Gastroesophageal sphincter (tissue), 4 donors: Measurements from ENCODE around the gene KCTD8. TPM values are rescaled to one million over a fixed set of nuclear protein-coding genes. Genes with fewer than 3 reads are reported as not detected.

Experiments used
- ATAC-seq: fragments of 150-250 bp; one replicate; pipeline ENCODE4 v1.9.1; 2016; ENCODE audit warnings: mild to moderate bottlenecking, moderate library complexity
- H3K27ac ChIP-seq, 4 donors: fragments of 200-600 bp; sonication (generic) in 3 of 4; 1 replicate in 3 of 4; 2 replicates in 1 of 4; pipeline ENCODE4 v1.5.1; 2016 to 2019
- H3K27me3 ChIP-seq: fragments of 200-600 bp; sonication (generic); one replicate; pipeline ENCODE4 v1.5.1; 2019
- H3K36me3 ChIP-seq, 2 donors: fragments of 200-600 bp; sonication (generic); one replicate each; pipeline ENCODE4 v1.5.1; 2019; ENCODE audit warnings: control low read depth in 1 of 2
- H3K4me1 ChIP-seq, 3 donors: fragments of 200-600 bp; sonication (generic); 1 replicate in 2 of 3; 2 replicates in 1 of 3; pipeline ENCODE4 v1.5.1; 2016 to 2019; ENCODE audit warnings: control low read depth in 2 of 3
- H3K4me3 ChIP-seq, 2 donors: fragments of 200-600 bp; sonication (generic); one replicate each; pipeline ENCODE4 v1.5.1; 2019; ENCODE audit warnings: mild to moderate bottlenecking in 1 of 2, moderate library complexity in 1 of 2
- H3K9me3 ChIP-seq, 3 donors: fragments of 200-600 bp; sonication (generic); one replicate each; pipeline ENCODE4 v1.5.1; 2017 to 2019; ENCODE audit warnings: control low read depth in 2 of 3
- CTCF ChIP-seq, 4 experiments: fragments of 200-600 bp in 2 of 4; fragments of 450-650 bp in 2 of 4; sonication (generic) in 1 of 4; IDR thresholded peaks; one replicate each; pipeline ENCODE4 v1.5.1; 2017 to 2019; ENCODE audit warnings: antibody characterized with exemption in 4 of 4, mild to moderate bottlenecking in 2 of 4, moderate library complexity in 2 of 4
- EP300 ChIP-seq: sonication (generic); formaldehyde crosslinking; IDR thresholded peaks from one replicate; pipeline ENCODE4 v1.6.1; 2017; ENCODE audit warnings: antibody characterized with exemption, mild to moderate bottlenecking
- POLR2A ChIP-seq, 2 donors: fragments of 450-650 bp; IDR thresholded peaks; one replicate each; pipeline ENCODE4 v1.6.1; 2017; ENCODE audit warnings: antibody characterized with exemption in 2 of 2, mild to moderate bottlenecking in 2 of 2, moderate library complexity in 1 of 2
- POLR2AphosphoS5 ChIP-seq: sonication (generic); formaldehyde crosslinking; IDR thresholded peaks from one replicate; pipeline ENCODE4 v1.6.1; 2017; ENCODE audit warnings: antibody characterized with exemption
- WGBS, 2 donors: methylation state at CpG; one replicate each; pipeline ENCODE4 v1.1.5; 2018; ENCODE audit warnings: low coverage in 1 of 2; 5-methylcytosine and 5-hydroxymethylcytosine counted together
- total RNA-seq, 4 donors: library from RNA; depleted of rRNA; stranded (reverse); fragments of >200 nt; gene quantifications; one replicate each; pipeline ENCODE4 v1.1.0, GENCODE V29; 2016

The KCTD8 gene
- 1 to 10 TPM in 3 of 4 donors, under 1 TPM in 1; 0.89 to 4.4 (median 2.4) TPM for total RNA-seq

DNA sequence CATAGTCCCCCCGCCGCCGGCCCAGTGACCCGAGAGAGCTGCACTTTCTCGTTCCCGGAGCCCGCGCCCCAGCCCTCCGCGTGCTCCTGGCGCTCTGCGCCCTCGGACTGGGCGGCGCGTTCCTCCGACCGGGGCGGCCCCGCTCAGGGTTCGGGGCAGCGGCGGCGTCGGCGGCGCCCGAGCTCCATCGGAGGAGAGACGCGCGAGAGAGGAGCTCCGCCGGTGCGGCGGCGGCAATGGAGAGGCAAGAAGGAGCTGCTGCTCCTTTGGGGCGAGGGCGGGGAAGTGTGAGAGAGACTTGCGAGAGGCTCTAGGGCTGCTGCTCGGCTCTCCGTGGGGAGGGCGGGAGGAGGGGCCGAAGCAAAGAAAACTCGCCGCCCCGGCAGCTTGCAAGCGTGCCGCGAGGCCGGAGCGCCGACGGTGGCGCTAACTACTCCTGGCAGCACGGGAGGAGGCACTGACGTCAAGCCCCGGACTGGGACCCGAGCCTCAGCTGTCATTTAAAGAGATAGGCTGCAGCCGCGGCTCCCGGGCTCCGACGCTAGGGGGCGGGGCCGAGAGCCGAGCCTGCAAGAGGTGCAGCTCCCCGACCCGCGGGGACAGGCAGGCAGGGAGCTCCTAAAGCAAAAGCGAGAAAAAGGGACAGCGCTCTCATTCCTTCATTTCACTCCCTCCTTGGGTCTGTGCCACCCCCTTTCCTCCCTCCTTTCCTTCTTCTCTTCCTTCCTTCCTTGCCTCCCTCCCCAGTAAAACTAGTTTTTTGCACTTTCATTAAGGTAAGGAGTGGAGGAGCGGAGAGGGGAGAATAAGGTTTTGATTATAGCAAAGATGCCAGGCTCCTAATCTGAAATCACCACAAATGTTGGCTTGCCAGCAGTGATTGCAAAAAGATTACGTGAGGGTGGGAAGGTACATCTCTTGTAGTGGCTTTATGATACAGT is at the start of gene KCTD8:
Gene KCTD8, minus strand, starts transcription at position 289 of the 941 bp plus-strand sequence.
- peaks cover 44% of the 10 kb centered on the region for H3K27me3 ChIP-seq
- peak; percentile 96 for ATAC-seq
- no peaks in the 10 kb centered on the region for H3K9me3 ChIP-seq
- peak within 1 kb of the TSS; percentile 47 to 64 for H3K4me3 ChIP-seq
- TF ChIP-seq POLR2A (IDR thresholded peaks at IDR 0.05), result peak; percentile 40 to 69
- TF ChIP-seq CTCF (IDR thresholded peaks at IDR 0.05), result peak; percentile 22 to 84 (median 50)
- TF ChIP-seq EP300, result no peak
- TF ChIP-seq POLR2AphosphoS5, result peak; percentile 50
- H3K27ac ChIP-seq, result peak within 1 kb of the TSS; percentile 66 to 92 (median 83)
- WGBS, 2 donors, result 0 to 2% methylated on average over 10 to 11 of the region's 74 CpGs
- H3K36me3 ChIP-seq, result no peaks in the 10 kb centered on the region
- peaks cover 0 to 38% (median 0%) of the 10 kb centered on the region in 3 donors for H3K4me1 ChIP-seq

- no peak for ATAC-seq
- TF ChIP-seq POLR2AphosphoS5, result no peak
- no peak for TF ChIP-seq EP300
- TF ChIP-seq POLR2A (IDR thresholded peaks at IDR 0.05), result no peak
- TF ChIP-seq CTCF (IDR thresholded peaks at IDR 0.05), result no peak
- Histone ChIP-seq H3K4me1 (no peaks in the 10 kb centered on the region), H3K27ac (no peak overlapping the region), H3K9me3 (no peaks in the 10 kb centered on the region), H3K4me3 (no peak overlapping the region), H3K27me3 (no peaks in the 10 kb centered on the region), H3K36me3 (no peaks in the 10 kb centered on the region)
- 0% methylated on average over 1 of the region's 1 CpG for WGBS, 2 donors
Observed at GRCh38 chr4:44494810-44495701, 46.4 kb upstream of the KCTD8 start.

DNA sequence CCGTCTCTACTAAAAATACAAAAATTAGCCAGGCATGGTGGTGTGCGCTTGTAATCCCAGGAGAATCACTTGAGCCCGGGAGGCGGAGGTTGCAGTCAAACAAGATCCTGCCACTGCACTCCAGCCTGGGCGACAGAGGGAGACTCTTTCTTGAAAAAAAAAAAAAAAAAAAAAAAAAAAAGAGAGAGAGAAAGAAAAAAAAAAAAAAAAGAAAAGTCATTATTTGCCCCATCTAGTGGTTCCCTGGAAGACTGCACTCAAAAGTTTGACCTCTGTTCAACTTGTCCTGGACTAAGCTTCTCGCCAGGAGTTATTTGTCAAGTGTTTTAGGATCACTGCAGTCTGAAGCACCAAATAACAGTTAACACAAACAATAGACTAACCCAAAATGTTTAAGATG is 45.3 kb upstream of the KCTD8 start:
- Histone ChIP-seq H3K9me3 (no peaks in the 10 kb centered on the region), H3K27me3 (no peaks in the 10 kb centered on the region), H3K36me3 (no peaks in the 10 kb centered on the region), H3K27ac (no peak overlapping the region), H3K4me3 (no peak overlapping the region), H3K4me1 (no peaks in the 10 kb centered on the region)
- no peak for ATAC-seq
- 24 to 40% methylated on average over 1 to 4 of the region's 6 CpGs for WGBS, 2 donors
- TF ChIP-seq POLR2AphosphoS5, result no peak
- no peak for TF ChIP-seq POLR2A (IDR thresholded peaks at IDR 0.05)
- no peak for TF ChIP-seq EP300
- peak in 2 of 4 experiments; percentile 18 to 46 for TF ChIP-seq CTCF (IDR thresholded peaks at IDR 0.05)

GRCh38 chr4:44487341-44487740 is 38.7 kb upstream of the KCTD8 start:
- Histone ChIP-seq H3K4me1 (no peaks in the 10 kb centered on the region), H3K9me3 (no peaks in the 10 kb centered on the region), H3K27me3 (no peaks in the 10 kb centered on the region), H3K36me3 (no peaks in the 10 kb centered on the region), H3K4me3 (no peak overlapping the region), H3K27ac (no peak overlapping the region)
- ATAC-seq, result no peak
- TF ChIP-seq CTCF (IDR thresholded peaks at IDR 0.05), result no peak
- no peak for TF ChIP-seq POLR2A (IDR thresholded peaks at IDR 0.05)
- TF ChIP-seq EP300, result no peak
- WGBS, 2 donors, result 31 to 41% methylated on average over 3 of the region's 3 CpGs
